Measurements from ENCODE around the gene ZNF786. TPM values are rescaled to one million over a fixed set of nuclear protein-coding genes. Genes with fewer than 3 reads are reported as not detected.

Gene ZNF786
- total and polyA plus RNA-seq, 2 experiments from 2014 or later: 6.1 to 19.8 TPM

GRCh38 chr7:149046416-149046815 is 44.1 kb downstream of the ZNF786 start (continued):
- TF ChIP-seq ZNF331 (CRISPR knock-in tag; IDR thresholded peaks at IDR 0.05; ENCODE audit: low read depth): no peak
- TF ChIP-seq CREB1 (CRISPR knock-in tag; IDR thresholded peaks at IDR 0.05; ENCODE audit: low read depth): no peak
- no peak for TF ChIP-seq ETS1 (IDR thresholded peaks at IDR 0.05)
- no peak for TF ChIP-seq ZNF462 (CRISPR knock-in tag; IDR thresholded peaks at IDR 0.05)
- no peak for TF ChIP-seq JUNB (IDR thresholded peaks at IDR 0.05; ENCODE audit: unreplicated experiment)

- Histone ChIP-seq H3K4me2 (no peak overlapping the region), H3K36me3 (ENCODE audit: insufficient read depth) (no peaks in the 10 kb centered on the region), H3K9me2 (ENCODE audit: insufficient read depth) (no peaks in the 10 kb centered on the region), H3K4me3 (no peak overlapping the region), H3K4me1 (ENCODE audit: insufficient read depth) (no peaks in the 10 kb centered on the region), H3K79me2 (replicated peaks; ENCODE audit: insufficient read depth) (no peaks in the 10 kb centered on the region), H3F3A (replicated peaks; ENCODE audit: low read depth) (no peaks in the 10 kb centered on the region), H2AFZ (no peak overlapping the region), H4K20me1 (replicated peaks; ENCODE audit: insufficient read depth) (no peaks in the 10 kb centered on the region), H3K27me3 (ENCODE audit: insufficient read depth) (no peaks in the 10 kb centered on the region), H3K27ac (ENCODE audit: low read depth) (no peak overlapping the region)
- TF ChIP-seq ZNF331 (CRISPR knock-in tag; IDR thresholded peaks at IDR 0.05; ENCODE audit: low read depth): no peak
- no peak for TF ChIP-seq CTCF (conservative IDR thresholded peaks at IDR 0.05; ENCODE audit: low read depth in 2 of 2)
- no peak for TF ChIP-seq NANOG (IDR thresholded peaks at IDR 0.05; ENCODE audit: borderline replicate concordance)
- no peak for TF ChIP-seq POLR2AphosphoS5 (IDR thresholded peaks at IDR 0.05; ENCODE audit: low read depth)
- no peak for TF ChIP-seq EZH2phosphoT487 (IDR thresholded peaks at IDR 0.05; ENCODE audit: unreplicated experiment)
- no peak for TF ChIP-seq REST (IDR thresholded peaks at IDR 0.05; ENCODE audit: unreplicated experiment)
- no peak for TF ChIP-seq EZH2 (IDR thresholded peaks at IDR 0.05; ENCODE audit: low read depth, unreplicated experiment)
- no peak for TF ChIP-seq ZNF114 (CRISPR knock-in tag; IDR thresholded peaks at IDR 0.05)
- TF ChIP-seq CREB1 (CRISPR knock-in tag; IDR thresholded peaks at IDR 0.05; ENCODE audit: low read depth): no peak
- no peak for TF ChIP-seq STAT1 (IDR thresholded peaks at IDR 0.05; ENCODE audit: unreplicated experiment)
- no peak overlapping the region for H3K27ac Mint-ChIP-seq
- no peak overlapping the region for H3K4me3 Mint-ChIP-seq
- DNase-seq (ENCODE audit: low spot score) (no peak), ATAC-seq (no peak)
- H3K9me3 Mint-ChIP-seq: peaks cover 2% of the 10 kb centered on the region; the same call in 1 of the 3 replicates
- no peaks in the 10 kb centered on the region for H3K36me3 Mint-ChIP-seq (ENCODE audit: low read depth)
- peaks cover 4% of the 10 kb centered on the region for H3K27me3 Mint-ChIP-seq (ENCODE audit: insufficient read depth, low read depth, poor library complexity)
- no peaks in the 10 kb centered on the region; the same call in 2 of the 3 replicates for H3K4me1 Mint-ChIP-seq
Measured at GRCh38 chr7:149043936-149044335, 46.6 kb downstream of the ZNF786 start.
